CD4-positive, alpha-beta T cell (primary cell): ENCODE data around the gene CACNA1G. TPM values are rescaled to one million over a fixed set of nuclear protein-coding genes. Genes with fewer than 3 reads are reported as not detected.

Source experiments
- ATAC-seq: fragments of 200-7000 bp; cut with Tn5 transposase; one replicate; pipeline ENCODE4 v1.10.0; 2022; ENCODE audit warnings: mild to moderate bottlenecking; ENCODE audit not compliant: poor library complexity
- CTCF ChIA-PET: fragments of 350-600 bp; sonication (Branson Sonifier 250); formaldehyde crosslinking; loops from one replicate; lab custom pipeline; 2021; ENCODE audit warnings: antibody characterized with exemption, inconsistent platforms; lab: Charles Lee
- POLR2A ChIA-PET: fragments of 350-600 bp; sonication (Branson Sonifier 250); formaldehyde crosslinking; loops from one replicate; lab custom pipeline; 2021; ENCODE audit warnings: antibody characterized with exemption, inconsistent platforms; lab: Charles Lee
- DNase-seq, 14 experiments: peaks; one replicate each; pipeline ENCODE4 v3.0.0-alpha.2; 2013 to 2020; ENCODE audit warnings: mixed read lengths in 2 of 14
- H3K27ac ChIP-seq, 2 donors: one replicate each; pipeline versions ENCODE4 v1.5.1 to v1.7.0; 2013; ENCODE audit warnings: low read length in 2 of 2, low read depth in 1 of 2, mild to moderate bottlenecking in 1 of 2
- H3K27me3 ChIP-seq, 2 experiments: 1 replicate in 1 of 2; 2 replicates in 1 of 2; pipeline versions ENCODE4 v1.6.1 to v1.7.0; 2013; ENCODE audit warnings: low read length in 2 of 2, control low read depth in 1 of 2, mild to moderate bottlenecking in 1 of 2, moderate library complexity in 1 of 2; ENCODE audit not compliant: insufficient read depth in 2 of 2, control insufficient read depth in 1 of 2
- H3K36me3 ChIP-seq: one replicate; pipeline ENCODE4 v1.6.1; 2013; ENCODE audit warnings: low read length, control low read depth; ENCODE audit not compliant: insufficient read depth
- H3K4me1 ChIP-seq: one replicate; pipeline ENCODE4 v1.6.1; 2013; ENCODE audit warnings: low read length, control low read depth; ENCODE audit not compliant: insufficient read depth
- H3K4me3 ChIP-seq: one replicate; pipeline ENCODE4 v1.5.1; 2013; ENCODE audit warnings: mild to moderate bottlenecking, low read length, moderate library complexity
- H3K9me3 ChIP-seq, 2 experiments: 1 replicate in 1 of 2; 2 replicates in 1 of 2; pipeline versions ENCODE4 v1.6.1 to v1.7.0; 2013; ENCODE audit warnings: low read length in 2 of 2, mild to moderate bottlenecking in 2 of 2, control low read depth in 1 of 2, moderate library complexity in 1 of 2; ENCODE audit not compliant: control insufficient read depth in 1 of 2, insufficient read depth in 1 of 2
- H3K27ac Mint-ChIP-seq: one replicate; pipeline ENCODE4 v1.8.0; 2020; ENCODE audit warnings: mixed read lengths
- H3K27me3 Mint-ChIP-seq: one replicate; pipeline ENCODE4 v1.8.0; 2021; ENCODE audit warnings: mixed read lengths
- H3K36me3 Mint-ChIP-seq: one replicate; pipeline ENCODE4 v1.8.0; 2021; ENCODE audit warnings: low read depth, mixed read lengths
- H3K4me1 Mint-ChIP-seq: one replicate; pipeline ENCODE4 v1.8.0; 2021; ENCODE audit warnings: low read depth, mixed read lengths
- H3K4me3 Mint-ChIP-seq: one replicate; pipeline ENCODE4 v1.8.0; 2020; ENCODE audit warnings: mild to moderate bottlenecking, mixed read lengths
- H3K9me3 Mint-ChIP-seq: one replicate; pipeline ENCODE4 v1.8.0; 2020; ENCODE audit warnings: mixed read lengths
- intact Hi-C, 2 experiments: fragments of 100-400 bp; cut with DNase I in 1 of 2; cut with micrococcal nuclease in 1 of 2; formaldehyde crosslinking; loops; one replicate each; pipeline versions ENCODE4 v1.15.1 to v1.9.0; 2023 to 2025; cut with DNase I, micrococcal nuclease
- total RNA-seq, 174 experiments: library from RNA in 2 of 174; stranded (reverse) in 2 of 174; gene quantifications; one replicate each; pipeline ENCODE4 v1.2.3 and lab custom pipeline; 2021 to 2026
- TF ChIP-seq, protein P1 (sequence below): fragments of 200-600 bp; IDR thresholded peaks from one replicate; pipeline ENCODE4 v1.8.0; 2022; ENCODE audit warnings: antibody characterized with exemption, mild to moderate bottlenecking

The CACNA1G gene
- total RNA-seq, 2 experiments from 2014 or later: not detected

DNA sequence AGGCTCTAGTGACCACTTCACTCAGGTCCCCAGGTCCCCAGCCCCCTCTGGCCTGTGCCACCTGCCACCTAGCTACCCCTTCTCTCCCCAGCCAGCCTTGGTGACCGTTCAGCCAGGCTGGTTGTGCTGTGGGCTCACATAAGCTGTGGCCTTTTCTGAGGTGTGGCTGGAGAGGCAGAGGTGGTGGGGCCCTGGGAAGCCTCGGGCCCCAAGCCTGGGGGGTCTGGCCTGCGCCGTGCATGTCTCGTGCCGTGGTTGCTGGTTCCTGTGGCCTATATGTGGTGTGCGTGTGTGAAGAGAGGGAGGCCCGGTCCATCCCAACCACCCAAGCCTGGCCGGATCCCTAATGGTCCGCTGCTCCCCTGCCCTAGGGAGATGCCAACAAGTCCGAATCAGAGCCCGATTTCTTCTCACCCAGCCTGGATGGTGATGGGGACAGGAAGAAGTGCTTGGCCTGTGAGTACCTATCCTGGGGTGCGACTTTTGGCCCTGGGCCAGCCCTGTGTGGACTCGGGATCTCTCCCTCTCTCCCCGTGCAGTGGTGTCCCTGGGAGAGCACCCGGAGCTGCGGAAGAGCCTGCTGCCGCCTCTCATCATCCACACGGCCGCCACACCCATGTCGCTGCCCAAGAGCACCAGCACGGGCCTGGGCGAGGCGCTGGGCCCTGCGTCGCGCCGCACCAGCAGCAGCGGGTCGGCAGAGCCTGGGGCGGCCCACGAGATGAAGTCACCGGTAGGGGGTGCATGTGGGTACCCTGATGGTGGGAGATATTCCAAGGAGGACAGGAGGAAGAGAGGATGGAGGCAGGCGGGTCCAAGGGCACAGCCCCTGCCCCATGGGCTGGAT lies 35.9 kb downstream of the CACNA1G start:
- intact Hi-C loops: no loop called here
- H3K27ac Mint-ChIP-seq: no peak overlapping the region
- no peaks in the 10 kb centered on the region for H3K9me3 ChIP-seq
- no peaks in the 10 kb centered on the region for H3K9me3 Mint-ChIP-seq
- no peak for ATAC-seq
- no peaks in the 10 kb centered on the region for H3K27me3 Mint-ChIP-seq
- H3K4me1 Mint-ChIP-seq: no peaks in the 10 kb centered on the region
- no peak overlapping the region for H3K4me3 ChIP-seq
- CTCF ChIA-PET: no interaction called here
- no peaks in the 10 kb centered on the region for H3K36me3 ChIP-seq
- no peak overlapping the region for H3K4me3 Mint-ChIP-seq
- no peaks in the 10 kb centered on the region for H3K4me1 ChIP-seq
- TF ChIP-seq, protein P1, sequence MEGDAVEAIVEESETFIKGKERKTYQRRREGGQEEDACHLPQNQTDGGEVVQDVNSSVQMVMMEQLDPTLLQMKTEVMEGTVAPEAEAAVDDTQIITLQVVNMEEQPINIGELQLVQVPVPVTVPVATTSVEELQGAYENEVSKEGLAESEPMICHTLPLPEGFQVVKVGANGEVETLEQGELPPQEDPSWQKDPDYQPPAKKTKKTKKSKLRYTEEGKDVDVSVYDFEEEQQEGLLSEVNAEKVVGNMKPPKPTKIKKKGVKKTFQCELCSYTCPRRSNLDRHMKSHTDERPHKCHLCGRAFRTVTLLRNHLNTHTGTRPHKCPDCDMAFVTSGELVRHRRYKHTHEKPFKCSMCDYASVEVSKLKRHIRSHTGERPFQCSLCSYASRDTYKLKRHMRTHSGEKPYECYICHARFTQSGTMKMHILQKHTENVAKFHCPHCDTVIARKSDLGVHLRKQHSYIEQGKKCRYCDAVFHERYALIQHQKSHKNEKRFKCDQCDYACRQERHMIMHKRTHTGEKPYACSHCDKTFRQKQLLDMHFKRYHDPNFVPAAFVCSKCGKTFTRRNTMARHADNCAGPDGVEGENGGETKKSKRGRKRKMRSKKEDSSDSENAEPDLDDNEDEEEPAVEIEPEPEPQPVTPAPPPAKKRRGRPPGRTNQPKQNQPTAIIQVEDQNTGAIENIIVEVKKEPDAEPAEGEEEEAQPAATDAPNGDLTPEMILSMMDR: no peak
- H3K27ac ChIP-seq: no peak overlapping the region
- POLR2A ChIA-PET: interaction anchor here (0.7 kb wide), 1 partner anchor 62 kb away, joined by 3 read pairs; no protein-coding TSS in a partner anchor
- H3K36me3 Mint-ChIP-seq: no peaks in the 10 kb centered on the region
- H3K27me3 ChIP-seq: no peaks in the 10 kb centered on the region
- no peak for DNase-seq

DNA sequence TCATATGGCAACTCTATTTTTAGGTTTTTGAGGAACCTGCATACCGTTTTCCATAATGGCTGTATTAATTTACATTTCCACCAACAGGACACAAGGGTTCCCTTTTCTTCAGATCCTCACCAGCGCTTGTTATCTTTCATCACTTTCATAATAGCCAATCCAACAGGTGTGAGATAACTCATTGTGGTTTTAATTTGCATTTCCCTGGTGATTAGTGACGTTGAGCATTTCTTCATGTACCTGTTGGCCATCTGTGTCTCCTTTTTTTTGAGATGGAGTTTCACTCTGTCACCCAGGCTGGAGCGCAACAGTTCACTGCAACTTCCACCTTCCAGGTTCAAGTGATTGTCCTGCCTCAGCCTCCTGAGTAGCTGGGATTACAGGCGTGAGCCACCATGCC lies 38.0 kb downstream of the CACNA1G start:
- H3K4me1 Mint-ChIP-seq: no peaks in the 10 kb centered on the region
- Histone ChIP-seq H3K4me1 (no peaks in the 10 kb centered on the region), H3K36me3 (no peaks in the 10 kb centered on the region), H3K27me3 (no peaks in the 10 kb centered on the region), H3K9me3 (no peaks in the 10 kb centered on the region), H3K27ac (no peak overlapping the region), H3K4me3 (no peak overlapping the region)
- no peak for ATAC-seq
- intact Hi-C loops: no loop called here
- H3K27me3 Mint-ChIP-seq: peaks cover 13% of the 10 kb centered on the region
- no peaks in the 10 kb centered on the region for H3K9me3 Mint-ChIP-seq
- no peak overlapping the region for H3K27ac Mint-ChIP-seq
- ChIA-PET POLR2A (no interaction called here), CTCF (no interaction called here)
- H3K36me3 Mint-ChIP-seq: no peaks in the 10 kb centered on the region
- no peak overlapping the region for H3K4me3 Mint-ChIP-seq
- TF ChIP-seq, protein P1: no peak
- DNase-seq: no peak

DNA sequence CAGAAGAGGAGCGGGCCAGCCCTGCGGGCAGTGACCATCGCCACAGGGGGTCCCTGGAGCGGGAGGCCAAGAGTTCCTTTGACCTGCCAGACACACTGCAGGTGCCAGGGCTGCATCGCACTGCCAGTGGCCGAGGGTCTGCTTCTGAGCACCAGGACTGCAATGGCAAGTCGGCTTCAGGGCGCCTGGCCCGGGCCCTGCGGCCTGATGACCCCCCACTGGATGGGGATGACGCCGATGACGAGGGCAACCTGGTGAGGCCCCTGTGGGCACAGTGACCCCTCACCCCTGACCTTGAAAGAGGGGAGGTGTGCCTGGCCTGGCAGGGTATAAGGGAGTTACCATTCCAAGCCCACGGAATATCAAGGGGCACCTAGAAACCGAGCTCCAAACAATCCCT lies 39.1 kb downstream of the CACNA1G start:
- Histone ChIP-seq H3K27me3 (no peaks in the 10 kb centered on the region), H3K36me3 (no peaks in the 10 kb centered on the region), H3K9me3 (no peaks in the 10 kb centered on the region), H3K4me3 (no peak overlapping the region), H3K4me1 (no peaks in the 10 kb centered on the region), H3K27ac (no peak overlapping the region)
- intact Hi-C loops: no loop called here
- DNase-seq (no peak), ATAC-seq (no peak)
- H3K27ac Mint-ChIP-seq: no peak overlapping the region
- no peaks in the 10 kb centered on the region for H3K4me1 Mint-ChIP-seq
- H3K36me3 Mint-ChIP-seq: no peaks in the 10 kb centered on the region
- ChIA-PET CTCF (no interaction called here), POLR2A (no interaction called here)
- TF ChIP-seq, protein P1: no peak
- no peak overlapping the region for H3K4me3 Mint-ChIP-seq
- H3K9me3 Mint-ChIP-seq: no peaks in the 10 kb centered on the region
- peaks cover 16% of the 10 kb centered on the region for H3K27me3 Mint-ChIP-seq
